IPS-NIHi7 (cell line): ENCODE measurements around the gene SH3BGRL.

ENCODE experiments used
- DNase-seq: peaks from one replicate; pipeline ENCODE4 v3.0.0; 2012; ENCODE audit warnings: mixed read lengths; ENCODE audit errors: extremely low spot score

SH3BGRL gene

GRCh38 chrX:81201671-81202455, at the start of gene SH3BGRL, which contains the start of gene HMGN5:
TSS of gene SH3BGRL (plus strand) at chrX:81202102. CDS start at chrX:81202201, 99 bp downstream.
TSS of gene HMGN5 (minus strand) at chrX:81201913. CDS start at chrX:81121549, 80,364 bp downstream.
- peak; percentile 70 for DNase-seq

- no peak for DNase-seq
These were observed 33.5 kb upstream of the SH3BGRL start for GRCh38 chrX:81168391-81168790.

GRCh38 chrX:81174286-81174685, 27.6 kb upstream of the SH3BGRL start:
- DNase-seq, result no peak

DNA sequence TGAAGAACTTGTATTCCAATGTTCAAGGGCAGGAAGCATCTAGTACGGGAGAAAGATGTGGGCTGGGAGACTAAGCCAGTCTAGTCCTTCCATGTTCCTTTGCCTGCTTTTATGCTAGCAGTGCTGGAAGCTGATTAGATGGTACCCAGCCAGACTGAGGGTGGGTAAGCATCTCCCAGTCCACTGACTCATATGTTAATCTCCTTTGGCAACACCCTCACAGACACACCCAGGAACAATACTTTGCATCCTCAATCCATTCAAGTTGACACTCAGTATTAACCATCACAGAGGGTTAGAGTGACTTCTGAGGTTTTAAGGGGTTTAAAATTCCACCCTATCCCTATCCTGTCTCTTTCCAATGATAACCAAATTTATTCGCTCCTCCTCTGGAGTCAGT, 6.6 kb upstream of the SH3BGRL start:
- no peak for DNase-seq

- peak; percentile 49 for DNase-seq
These were observed 6.2 kb upstream of the SH3BGRL start for GRCh38 chrX:81195712-81196111.

DNA sequence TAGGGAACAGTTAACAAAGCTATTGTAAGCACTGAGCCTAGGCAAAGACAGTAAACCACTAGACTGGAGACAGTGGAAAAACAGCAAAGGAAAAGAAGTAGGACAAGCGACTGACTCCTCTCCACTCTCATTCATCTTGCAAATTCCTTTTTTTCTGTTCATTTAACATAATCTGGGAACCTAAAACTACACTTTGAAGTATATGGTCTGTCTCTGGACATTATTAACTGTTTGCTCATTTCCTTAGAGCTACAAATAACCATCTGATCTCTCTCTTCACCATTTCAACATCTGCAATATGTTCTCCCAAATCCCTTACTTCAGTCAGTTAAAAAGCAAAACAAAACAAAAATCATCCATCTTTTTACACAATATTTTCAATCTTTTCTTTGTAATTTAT, 831 bp upstream of the SH3BGRL start:
- DNase-seq, result no peak

GRCh38 chrX:81202456-81202819, 536 bp downstream of the SH3BGRL start:
- DNase-seq, result no peak

DNA sequence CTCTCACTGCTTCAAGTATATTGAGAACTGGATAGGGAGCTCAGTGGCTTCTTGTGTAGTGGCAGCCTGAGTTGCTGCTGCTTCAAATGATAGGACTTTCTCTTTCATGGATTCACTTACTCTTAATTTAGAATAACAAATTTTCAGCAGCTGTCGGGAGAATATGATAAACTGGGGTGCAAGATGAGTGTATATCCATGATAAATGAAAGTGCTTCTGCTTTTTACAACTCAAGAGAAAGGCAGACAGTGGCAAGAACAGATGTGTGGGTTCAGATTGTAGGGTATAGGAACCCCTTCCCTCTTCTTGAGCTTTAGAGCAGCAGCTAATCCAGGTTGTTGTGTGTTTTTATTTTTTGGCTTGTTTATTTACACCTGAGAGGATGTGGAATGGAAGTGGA, 1.0 kb downstream of the SH3BGRL start:
- no peak for DNase-seq

DNA sequence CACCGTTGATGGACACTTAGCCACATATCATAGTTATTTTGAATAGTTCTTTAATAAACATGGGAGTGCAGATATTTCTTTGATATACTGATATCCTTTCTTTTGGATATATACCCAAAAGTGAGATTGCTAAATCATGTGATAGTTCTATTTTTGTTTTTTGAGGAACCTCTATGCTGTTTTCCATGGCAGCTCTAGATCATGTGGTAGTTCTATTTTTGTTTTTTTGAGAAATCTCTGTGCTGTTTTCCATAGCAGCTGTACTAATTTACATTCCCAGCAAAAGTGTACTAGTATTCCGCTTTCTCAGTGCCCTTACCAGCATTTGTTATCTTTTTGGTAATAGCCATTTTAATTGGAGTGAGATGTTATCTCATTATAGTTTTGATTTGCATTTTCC, 3.6 kb downstream of the SH3BGRL start:
- DNase-seq, result no peak

- DNase-seq, result no peak
These were observed 4.6 kb downstream of the SH3BGRL start for GRCh38 chrX:81206476-81206875.

DNA sequence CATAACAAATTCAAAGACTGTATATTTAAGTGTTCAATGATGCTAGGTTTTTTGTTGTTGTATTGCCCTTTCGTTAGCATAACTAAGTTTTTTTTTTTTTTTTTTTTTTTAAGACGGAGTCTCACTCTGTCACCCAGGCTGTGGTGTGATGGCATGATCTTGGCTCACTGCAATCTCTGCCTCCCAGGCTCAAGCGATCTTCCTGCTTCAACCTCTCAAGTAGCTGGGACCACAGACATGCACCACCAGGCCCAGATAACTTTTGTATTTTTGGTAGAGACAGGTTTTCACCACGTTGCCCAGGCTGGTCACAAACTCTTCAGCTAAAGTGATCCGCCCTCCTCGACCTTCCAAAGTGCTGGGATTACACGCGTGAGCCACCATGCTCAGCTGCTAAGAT, 7.0 kb downstream of the SH3BGRL start:
- DNase-seq, result no peak

DNA sequence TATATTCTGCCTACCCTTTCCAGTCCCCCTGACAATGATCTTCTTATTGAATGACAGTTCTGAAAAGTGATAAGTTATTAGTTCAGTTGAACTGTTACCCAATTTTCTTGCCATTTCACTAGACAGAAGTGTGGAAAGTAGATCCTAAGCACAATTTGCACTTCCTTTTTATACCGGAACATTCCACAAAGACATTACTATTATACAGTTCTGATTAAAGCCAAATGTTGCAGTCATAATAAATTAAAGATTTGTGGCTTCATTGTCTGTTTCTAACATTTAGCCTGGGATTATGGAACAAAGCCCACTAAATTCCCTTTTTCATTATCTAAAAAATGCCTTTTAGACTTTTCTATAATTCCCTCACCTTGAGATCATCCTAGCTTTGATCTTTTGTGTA, 13.8 kb downstream of the SH3BGRL start:
- no peak for DNase-seq

DNA sequence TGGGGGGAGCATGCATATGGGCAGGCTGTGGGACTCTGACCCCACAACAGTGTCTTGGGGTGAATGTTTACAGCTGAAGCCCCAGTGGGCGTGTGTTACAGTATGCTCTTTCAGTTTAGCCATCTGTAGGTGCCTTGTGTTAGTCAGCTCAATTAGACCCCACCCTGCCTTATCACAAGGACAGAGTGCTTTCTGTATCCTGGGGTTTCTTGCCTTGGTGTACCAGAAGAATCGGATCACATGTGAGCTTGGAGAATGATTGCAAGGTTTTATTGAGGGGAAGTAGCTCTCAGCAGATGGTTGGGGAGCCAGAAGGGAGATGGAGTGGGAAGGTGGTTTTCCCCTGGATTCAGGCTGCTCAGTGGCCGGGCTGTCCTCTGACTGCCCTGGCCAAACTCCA, 27.3 kb downstream of the SH3BGRL start:
- DNase-seq, result no peak

DNA sequence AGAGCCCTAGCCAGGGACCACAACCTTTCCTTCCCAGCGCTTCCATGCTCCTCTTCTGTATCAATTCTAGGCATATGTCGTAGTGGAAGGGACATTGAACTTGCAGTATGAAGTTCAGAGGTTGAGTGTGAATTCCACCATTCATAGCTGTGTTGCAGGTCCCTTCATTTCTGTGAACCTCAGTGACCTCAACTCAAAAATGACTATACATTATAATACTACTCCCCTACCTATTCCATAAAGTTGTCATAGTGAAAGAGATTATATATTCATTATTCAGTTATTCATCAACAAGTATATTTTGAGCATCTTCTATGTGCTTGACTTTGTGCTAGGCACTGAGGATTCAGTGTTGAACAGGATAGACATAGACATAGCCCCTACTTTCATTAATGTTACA, 28.0 kb downstream of the SH3BGRL start:
- DNase-seq, result no peak

GRCh38 chrX:81231476-81231875, 29.6 kb downstream of the SH3BGRL start:
- no peak for DNase-seq

DNA sequence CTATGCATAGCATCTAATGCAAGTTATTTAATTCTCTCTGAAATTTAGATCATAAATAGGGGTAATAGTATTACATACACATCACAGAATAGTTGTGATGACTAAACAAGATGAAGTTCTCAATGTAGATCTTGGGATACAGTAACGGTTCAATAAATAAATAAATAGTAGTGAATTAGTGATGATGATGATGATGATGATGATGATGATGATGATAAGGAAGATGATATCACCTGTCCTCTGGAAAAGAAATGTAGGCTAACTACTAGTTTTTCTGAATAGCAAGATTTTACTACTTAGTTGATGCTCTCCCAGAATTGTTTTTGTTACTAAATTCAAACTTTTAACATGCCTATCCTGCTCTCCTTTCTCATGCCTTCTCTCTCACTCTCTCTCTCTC, 30.3 kb downstream of the SH3BGRL start:
- DNase-seq, result no peak

GRCh38 chrX:81237516-81237915, 35.6 kb downstream of the SH3BGRL start:
- DNase-seq, result no peak

DNA sequence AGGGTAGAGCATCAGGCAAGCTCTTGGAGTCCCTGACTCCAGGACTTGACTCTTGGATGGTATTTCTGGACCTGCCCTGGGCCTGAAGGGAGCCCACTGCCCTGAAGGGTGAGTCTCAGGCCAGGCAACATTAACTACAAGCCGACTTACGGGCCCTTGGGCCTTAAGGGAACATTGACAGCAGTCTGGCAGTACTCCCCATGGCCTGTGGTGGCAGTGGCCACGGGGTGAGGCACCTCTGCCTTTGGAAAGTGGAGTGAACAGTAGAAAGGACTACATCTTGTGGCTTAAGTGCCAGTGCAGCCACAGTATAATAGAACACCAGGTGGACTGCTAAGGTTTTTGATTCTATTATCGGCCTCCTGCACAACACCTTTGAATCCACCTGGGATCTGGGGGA, 36.3 kb downstream of the SH3BGRL start:
- DNase-seq, result no peak

- DNase-seq, result no peak
These were observed 38.9 kb downstream of the SH3BGRL start for GRCh38 chrX:81240701-81241331.

- no peak for DNase-seq
These were observed 39.9 kb downstream of the SH3BGRL start for GRCh38 chrX:81241753-81242152.

DNA sequence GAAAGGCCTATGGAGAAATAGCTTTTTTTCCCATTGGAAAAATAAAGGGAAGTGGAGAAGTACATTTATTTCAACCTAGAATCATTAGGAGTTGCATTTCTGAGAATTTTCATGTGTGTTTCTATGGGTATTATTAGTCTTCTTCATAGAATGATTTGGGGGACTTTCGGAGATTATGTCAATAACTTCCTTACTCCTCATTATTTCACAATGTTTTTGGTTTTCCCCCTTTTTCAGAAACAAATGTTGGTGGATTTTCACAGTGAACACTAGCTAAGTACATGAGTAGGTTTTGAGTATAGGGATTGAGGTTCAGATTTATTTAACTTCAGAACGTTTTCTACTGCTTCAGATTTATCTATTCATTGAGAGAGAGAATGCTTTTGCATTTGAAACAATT, 54.0 kb downstream of the SH3BGRL start:
- DNase-seq, result no peak

DNA sequence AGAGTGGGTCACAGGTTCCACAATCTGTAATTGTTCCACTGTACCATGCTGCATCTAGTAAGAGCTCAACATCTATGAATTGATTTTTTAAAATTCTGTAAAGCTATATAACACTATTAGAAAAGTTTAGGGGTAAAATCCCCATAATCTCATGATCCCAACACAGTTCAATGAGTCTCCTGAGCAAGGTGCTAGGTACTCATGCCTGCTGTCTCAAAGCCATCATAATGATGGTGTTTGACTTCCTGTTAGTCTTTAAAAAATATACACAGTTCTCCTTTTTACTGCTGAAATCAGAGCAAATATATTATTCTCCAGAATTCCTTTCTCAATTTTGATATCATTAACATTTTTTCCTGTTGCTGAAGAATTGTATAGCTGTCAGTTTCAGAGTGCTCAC, 55.9 kb downstream of the SH3BGRL start:
- DNase-seq, result no peak

- DNase-seq, result no peak
These were observed 57.3 kb downstream of the SH3BGRL start for GRCh38 chrX:81259020-81259713.
